HepG2 (cell line): ENCODE measurements around the gene TSPAN32.

Experiments
- ATRX ChIP-seq: sonication (generic); formaldehyde crosslinking; IDR thresholded peaks from 2 replicates; pipeline ENCODE4 v1.4.0; 2020; ENCODE audit warnings: missing genetic modification reagents, borderline replicate concordance
- BCLAF1 ChIP-seq: fragments of 450-650 bp; IDR thresholded peaks from 2 replicates; pipeline ENCODE4 v1.6.1; 2017; ENCODE audit warnings: mild to moderate bottlenecking
- CTCF ChIP-seq: sonication (generic); formaldehyde crosslinking; IDR thresholded peaks from 2 replicates; pipeline ENCODE4 v1.5.0; 2020; ENCODE audit warnings: mild to moderate bottlenecking, missing genetic modification reagents, moderate library complexity
- SRF ChIP-seq: IDR thresholded peaks from 2 replicates; pipeline ENCODE4 v1.6.1; 2011; ENCODE audit warnings: mild to moderate bottlenecking, low read depth, low read length, moderate library complexity
- ZNF101 ChIP-seq: sonication (generic); formaldehyde crosslinking; IDR thresholded peaks from 2 replicates; pipeline ENCODE4 v1.4.0; 2020; ENCODE audit warnings: mild to moderate bottlenecking, low read depth, missing genetic modification reagents, borderline replicate concordance

- no peak for TF ChIP-seq BCLAF1
- no peak for TF ChIP-seq ATRX (CRISPR knock-in tag)
- no peak for TF ChIP-seq CTCF (CRISPR knock-in tag)
- no peak for TF ChIP-seq ZNF101 (CRISPR knock-in tag)
- TF ChIP-seq SRF: no peak
These were observed 12.3 kb downstream of the TSPAN32 start for GRCh38 chr11:2314136-2314524.
